Spleen (tissue), 7 donors: ENCODE measurements around the gene RASSF1.

Source experiments
- CTCF ChIP-seq, 11 experiments: fragments of 200-600 bp in 7 of 11; fragments of 450-650 bp in 4 of 11; sonication (generic) in 4 of 11; IDR thresholded peaks in 8 of 11; conservative IDR thresholded peaks in 3 of 11; 1 replicate in 7 of 11; 2 replicates in 4 of 11; pipeline versions ENCODE4 v1.4.0 to v1.8.0; 2016 to 2021; ENCODE audit warnings: antibody characterized with exemption in 11 of 11, inconsistent platforms in 4 of 11, mild to moderate bottlenecking in 1 of 11
- POLR2A ChIP-seq, 3 donors: fragments of 450-650 bp; IDR thresholded peaks; one replicate each; pipeline ENCODE4 v1.5.1; 2017; ENCODE audit warnings: antibody characterized with exemption in 3 of 3, mild to moderate bottlenecking in 1 of 3
- donor health status: DM: no; HTN: no; CAD: no; lungs with moderate emphysema.
- donor health status: DM: no; HTN: no; CAD: no.
- donor health status: DM: no; HTN: no; CAD: no.

- TF ChIP-seq CTCF (IDR thresholded peaks at IDR 0.05 in 8 of 11, conservative IDR thresholded peaks at IDR 0.05 in 3 of 11) (no peak), POLR2A (IDR thresholded peaks at IDR 0.05) (no peak)
Observed at GRCh38 chr3:50341996-50342650, 1.5 kb upstream of the RASSF1 start.
